ENCODE results near the gene COMMD9.

COMMD9 gene

GRCh38 chr11:36222831-36223635, 66.2 kb downstream of the COMMD9 start:
- no peaks in the 10 kb centered on the region for H4K20me1 ChIP-seq (ENCODE audit: insufficient read depth, low read length)
- H3K4me2 ChIP-seq (ENCODE audit: low read depth, low read length): no peak overlapping the region
- no peaks in the 10 kb centered on the region for H3K36me3 ChIP-seq (replicated peaks; ENCODE audit: insufficient read depth, low read length)
- no peak overlapping the region for H3K9ac ChIP-seq (ENCODE audit: low read length)
- DNase-seq: no peak
- H3K79me2 ChIP-seq (ENCODE audit: low read length): no peaks in the 10 kb centered on the region
- no peak for TF ChIP-seq CTCF (IDR thresholded peaks at IDR 0.05; ENCODE audit: low read length)
- no peak for TF ChIP-seq EZH2phosphoT487 (IDR thresholded peaks at IDR 0.05; ENCODE audit: low read length)
- H3K27me3 ChIP-seq (replicated peaks; ENCODE audit: insufficient read depth, low read length): no peaks in the 10 kb centered on the region
- no peak overlapping the region for H2AFZ ChIP-seq (ENCODE audit: low read length)
- H3K27ac ChIP-seq (ENCODE audit: low read length): no peak overlapping the region
- H3F3A ChIP-seq (ENCODE audit: insufficient read depth, low read length): no peaks in the 10 kb centered on the region
- no peaks in the 10 kb centered on the region for H3K9me2 ChIP-seq (replicated peaks; ENCODE audit: insufficient read depth, low read length)
- no peaks in the 10 kb centered on the region for H3K4me1 ChIP-seq (ENCODE audit: low read length)
- H3K9me3 ChIP-seq (replicated peaks; ENCODE audit: insufficient read depth, low read length): no peaks in the 10 kb centered on the region
- H3K4me3 ChIP-seq (ENCODE audit: low read length): no peak overlapping the region

Data from MM.1S (cell line).